GM08714 (cell line): Measurements from ENCODE around the gene NCOA1.
"Not testable (repeated sequence)": the region's sequence is repeated elsewhere in the genome, so short reads cannot be mapped to it uniquely, and the experiment has no call there.

Source experiments
- H3K4me3 ChIP-seq: fragments of 200-500 bp; sonication (Bioruptor generic); 2 replicates; pipeline ENCODE4 v1.5.1; 2014; ENCODE audit warnings: mild to moderate bottlenecking, low read length, inconsistent platforms
- ZNF274 ChIP-seq: IDR thresholded peaks from 2 replicates; pipeline ENCODE4 v1.6.1; 2012; ENCODE audit warnings: mild to moderate bottlenecking, low read depth, low read length

NCOA1 gene

DNA sequence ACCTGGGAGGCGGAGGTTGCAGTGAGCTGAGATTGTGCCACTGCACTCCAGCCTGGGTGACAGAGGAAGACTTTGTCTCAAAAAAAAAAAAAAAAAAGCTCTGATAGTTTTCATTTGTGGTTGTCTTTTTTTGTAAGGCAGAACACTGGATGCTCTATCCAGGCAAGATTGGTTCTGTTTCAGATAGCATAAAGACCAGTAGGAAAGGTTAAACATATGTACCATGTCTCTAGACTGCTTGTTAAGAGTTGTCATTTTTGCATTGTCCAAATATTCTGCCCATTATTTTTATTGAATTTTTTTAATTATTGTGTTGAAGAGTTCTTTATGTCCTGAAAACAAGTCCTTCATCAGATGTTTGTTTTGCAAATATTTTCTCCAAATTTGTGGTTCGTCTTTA, 60.0 kb downstream of the NCOA1 start:
- no peak for TF ChIP-seq ZNF274
- no peak overlapping the region for H3K4me3 ChIP-seq

GRCh38 chr2:24552836-24553235, 61.8 kb downstream of the NCOA1 start:
- no peak overlapping the region for H3K4me3 ChIP-seq
- TF ChIP-seq ZNF274 = no peak

DNA sequence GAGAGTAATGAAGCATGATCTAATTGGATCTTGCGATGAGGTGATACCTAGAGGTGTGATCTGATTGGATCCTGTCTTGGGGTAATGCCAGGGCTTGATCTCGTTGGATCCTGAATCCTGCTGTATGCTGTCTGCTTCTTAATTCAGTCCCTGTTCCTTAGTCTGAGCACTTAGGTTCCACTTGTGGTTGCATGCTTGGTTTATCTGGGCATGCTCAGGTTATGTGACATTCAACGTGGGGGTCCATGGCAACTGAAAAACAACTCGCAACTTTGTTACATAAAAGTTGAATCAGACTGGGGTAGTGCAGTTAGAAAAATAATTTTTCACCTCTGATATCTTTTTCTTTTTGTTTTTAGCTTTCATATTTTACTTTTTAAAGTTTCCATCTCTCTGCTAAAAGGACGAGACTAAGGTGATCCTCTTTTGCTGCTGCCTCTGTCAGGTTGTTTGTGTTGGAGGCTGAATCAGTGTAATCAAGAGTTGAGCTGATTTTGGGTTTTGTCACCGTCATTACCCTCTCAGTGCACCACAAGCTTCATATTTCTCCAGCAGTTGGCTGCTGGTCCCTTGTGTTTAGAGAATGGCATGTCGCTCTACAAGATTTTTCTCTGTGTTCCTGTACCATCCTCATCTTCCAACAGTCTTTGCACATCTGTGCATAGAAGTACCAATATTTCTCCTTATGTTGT, 67.9 kb downstream of the NCOA1 start:
- H3K4me3 ChIP-seq = no peak overlapping the region
- no peak for TF ChIP-seq ZNF274

- H3K4me3 ChIP-seq = no peak overlapping the region
- TF ChIP-seq ZNF274 = no peak
Measured at GRCh38 chr2:24559473-24560113, 68.5 kb downstream of the NCOA1 start.

DNA sequence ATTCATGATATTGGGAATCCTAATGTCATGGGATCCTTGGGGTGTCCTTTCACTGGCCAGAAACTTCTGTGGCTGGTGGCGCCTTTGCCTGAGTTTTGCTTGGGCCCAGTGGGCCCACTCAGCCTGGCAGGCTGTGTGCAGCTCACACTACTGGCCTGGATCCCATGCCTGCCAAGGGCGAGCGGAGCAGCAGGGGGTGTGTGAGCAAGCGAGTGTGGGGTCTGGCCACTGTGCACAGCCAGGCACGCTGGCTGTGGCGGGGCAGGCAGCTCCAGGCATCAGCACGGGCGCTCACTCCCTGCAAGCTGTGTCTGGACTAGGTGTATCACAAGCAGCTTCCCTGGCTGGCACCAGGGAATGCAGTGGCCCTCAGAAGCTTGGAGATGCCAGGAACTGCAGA, 74.5 kb downstream of the NCOA1 start:
- TF ChIP-seq ZNF274 = no peak

GRCh38 chr2:24566209-24566608, 75.2 kb downstream of the NCOA1 start:
- TF ChIP-seq ZNF274 = no peak
- H3K4me3 ChIP-seq = no peak overlapping the region

More for the DNA sequence above, 74.5 kb downstream of the NCOA1 start:
- no peak overlapping the region for H3K4me3 ChIP-seq

- TF ChIP-seq ZNF274 = no peak
Measured at GRCh38 chr2:24566630-24567029, 75.6 kb downstream of the NCOA1 start.

GRCh38 chr2:24568551-24568950, 77.5 kb downstream of the NCOA1 start:
- no peak overlapping the region for H3K4me3 ChIP-seq
- TF ChIP-seq ZNF274 = no peak

More at GRCh38 chr2:24566630-24567029, 75.6 kb downstream of the NCOA1 start:
- no peak overlapping the region for H3K4me3 ChIP-seq

GRCh38 chr2:24569565-24569964, 78.5 kb downstream of the NCOA1 start:
- H3K4me3 ChIP-seq = not testable (repeated sequence)

DNA sequence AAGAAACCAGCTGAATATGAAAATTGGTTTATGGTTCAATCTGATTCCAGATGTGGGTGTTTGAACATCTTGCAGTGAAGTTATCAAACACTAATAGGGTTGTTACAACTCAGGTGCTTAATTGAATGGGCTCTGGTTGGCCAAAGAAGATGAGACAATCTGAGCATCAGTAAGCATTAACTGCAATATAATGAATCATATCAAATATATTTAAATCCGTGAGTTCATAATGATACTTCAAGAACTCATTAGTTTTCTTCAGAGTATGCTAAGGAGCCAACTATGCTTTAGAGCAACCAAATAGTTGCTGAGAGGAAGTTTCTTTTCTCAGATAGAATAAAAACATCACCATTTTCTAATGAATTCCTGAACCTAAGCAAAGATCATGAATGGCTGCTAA, 79.2 kb downstream of the NCOA1 start:
- no peak for TF ChIP-seq ZNF274

DNA sequence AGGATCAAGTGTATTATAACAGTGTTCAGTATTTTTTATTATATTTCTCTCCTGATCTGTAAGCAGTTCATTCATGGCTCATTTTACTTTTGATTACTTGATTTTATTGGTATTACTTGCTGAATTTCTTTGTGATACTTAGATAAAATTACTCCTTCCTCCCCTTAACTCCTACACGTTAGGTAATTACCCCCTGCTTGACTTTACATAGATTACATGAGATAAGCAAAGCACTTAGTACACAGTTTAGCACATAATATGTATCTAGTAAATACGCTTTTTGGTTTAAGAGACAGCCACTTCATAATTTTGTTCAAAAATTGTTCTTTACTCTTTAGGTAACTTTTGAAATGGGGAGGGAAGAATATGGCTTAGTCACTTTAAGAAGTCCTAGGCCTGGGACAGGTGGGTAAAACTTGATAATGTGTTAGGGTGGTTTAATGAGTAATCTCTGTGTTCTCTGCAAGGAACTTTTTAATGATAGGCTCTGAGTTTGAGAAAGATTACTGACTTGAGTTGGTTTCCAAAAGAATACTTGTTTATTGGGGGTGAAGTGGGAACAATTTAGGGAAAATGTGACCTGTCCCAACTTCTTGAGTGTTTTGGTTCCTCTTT, 80.9 kb downstream of the NCOA1 start:
- no peak overlapping the region for H3K4me3 ChIP-seq
- no peak for TF ChIP-seq ZNF274

More for the DNA sequence above, 79.2 kb downstream of the NCOA1 start:
- H3K4me3 ChIP-seq = no peak overlapping the region

- no peak overlapping the region for H3K4me3 ChIP-seq
- TF ChIP-seq ZNF274 = no peak
Measured at GRCh38 chr2:24576146-24576545, 85.1 kb downstream of the NCOA1 start.

GRCh38 chr2:24576617-24577016, 85.6 kb downstream of the NCOA1 start:
- H3K4me3 ChIP-seq = no peak overlapping the region
- no peak for TF ChIP-seq ZNF274

GRCh38 chr2:24577481-24577880, 86.4 kb downstream of the NCOA1 start:
- TF ChIP-seq ZNF274 = no peak
- H3K4me3 ChIP-seq = no peak overlapping the region; the same call in 1 of the 2 replicates
